SJCRH30 (cell line): ENCODE measurements around the gene CPSF4L. TPM values are rescaled to one million over a fixed set of nuclear protein-coding genes. Genes with fewer than 3 reads are reported as not detected.

Experiments used
- DNase-seq, 2 experiments: peaks; one replicate each; pipeline ENCODE4 v3.0.0-alpha.2; 2015 to 2020
- H3K27ac ChIP-seq: fragments of 250-450 bp; sonication (Bioruptor Pico); 2 replicates; pipeline ENCODE4 v1.5.1; 2020; ENCODE audit warnings: mild to moderate bottlenecking, moderate library complexity
- H3K27me3 ChIP-seq: fragments of 250-450 bp; sonication (Bioruptor Pico); 2 replicates; pipeline ENCODE4 v1.5.1; 2020; ENCODE audit warnings: mild to moderate bottlenecking, moderate library complexity
- H3K36me3 ChIP-seq: fragments of 250-450 bp; sonication (Bioruptor Pico); 2 replicates; pipeline ENCODE4 v1.5.1; 2020; ENCODE audit warnings: mild to moderate bottlenecking, moderate library complexity
- H3K4me1 ChIP-seq: fragments of 250-450 bp; sonication (Bioruptor Pico); 2 replicates; pipeline ENCODE4 v1.5.1; 2020; ENCODE audit warnings: mild to moderate bottlenecking, moderate library complexity
- H3K4me3 ChIP-seq: fragments of 250-450 bp; sonication (Bioruptor Pico); 2 replicates; pipeline ENCODE4 v1.5.1; 2020; ENCODE audit warnings: mild to moderate bottlenecking, moderate library complexity
- H3K9me3 ChIP-seq: fragments of 250-450 bp; sonication (Bioruptor Pico); replicated peaks from 2 replicates; pipeline ENCODE4 v1.5.1; 2020; ENCODE audit warnings: mild to moderate bottlenecking, moderate library complexity
- total RNA-seq: library from RNA; depleted of rRNA; stranded (reverse); fragments of >200 nt; shearing (Covaris generic); gene quantifications from 2 replicates; pipeline ENCODE4 v1.2.3, GENCODE V29; 2014

The CPSF4L gene
- total RNA-seq, 1 experiment from 2014 or later = not detected

DNA sequence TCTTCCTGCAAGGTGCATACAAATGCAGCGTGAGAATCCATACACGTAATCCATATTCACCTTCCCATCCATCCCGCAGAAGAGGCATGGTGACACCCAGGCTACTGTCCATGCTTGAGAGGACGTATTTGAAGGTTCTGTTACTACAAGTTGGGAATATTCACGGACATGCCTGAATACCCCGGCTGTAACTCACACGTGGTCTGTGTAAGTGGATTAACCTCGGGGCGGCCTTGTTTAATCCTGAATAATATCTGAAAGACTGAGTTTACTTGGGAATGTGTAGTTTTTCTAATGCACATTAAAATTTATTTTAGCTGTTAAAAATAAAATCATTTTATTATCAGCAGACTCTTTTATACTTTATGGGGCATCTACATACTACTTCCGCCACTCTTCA lies 13.1 kb downstream of the CPSF4L start:
- Histone ChIP-seq H3K27me3 (no peaks in the 10 kb centered on the region), H3K4me1 (peaks cover 4% of the 10 kb centered on the region; the same call in 1 of the 2 replicates), H3K36me3 (peaks cover 39% of the 10 kb centered on the region), H3K27ac (no peak overlapping the region), H3K9me3 (no peaks in the 10 kb centered on the region), H3K4me3 (no peak overlapping the region)
- DNase-seq = no peak

DNA sequence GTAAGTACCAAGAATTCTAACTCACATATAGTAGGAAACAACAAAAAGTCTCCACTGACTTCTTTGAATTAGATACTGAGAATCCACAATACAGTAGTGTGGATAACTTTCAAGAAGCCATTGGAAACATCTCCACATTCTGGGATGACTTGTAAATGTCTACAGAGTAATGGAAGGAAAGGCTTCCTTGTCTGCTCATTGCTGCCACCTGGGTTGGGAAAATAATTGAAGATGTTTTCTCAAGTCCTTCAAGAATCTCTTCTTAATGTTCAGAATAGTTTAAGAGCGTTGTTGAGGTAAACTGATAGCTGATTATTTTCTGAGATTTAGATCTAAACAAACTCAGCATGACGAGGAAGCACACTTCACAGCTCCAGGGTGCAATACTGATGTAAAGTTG lies 14.0 kb downstream of the CPSF4L start:
- no peak for DNase-seq

DNA sequence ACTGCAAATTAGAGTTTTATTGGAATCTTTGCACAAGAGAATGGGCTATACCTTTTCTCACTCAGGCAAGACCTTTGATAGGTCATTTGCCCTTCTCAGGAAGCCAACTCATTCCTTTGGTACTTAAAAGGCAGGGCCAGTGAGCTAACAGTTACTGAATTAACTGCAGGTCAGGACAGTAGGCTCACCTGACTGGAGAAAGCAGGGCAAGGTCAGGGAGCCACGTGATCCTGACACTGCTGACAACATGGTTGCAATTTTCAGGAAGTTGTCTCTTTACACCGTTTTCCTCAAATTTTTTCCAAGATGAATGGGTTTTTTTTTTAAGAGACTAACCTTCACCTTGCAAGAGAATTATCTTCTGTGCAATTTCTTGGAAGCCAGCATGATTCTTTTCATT lies 21.1 kb downstream of the CPSF4L start:
- peaks cover 76% of the 10 kb centered on the region for H3K36me3 ChIP-seq
- no peak overlapping the region for H3K27ac ChIP-seq

More for the DNA sequence above, 14.0 kb downstream of the CPSF4L start:
- Histone ChIP-seq H3K9me3 (no peaks in the 10 kb centered on the region), H3K4me3 (no peak overlapping the region), H3K27ac (no peak overlapping the region), H3K4me1 (peaks cover 4% of the 10 kb centered on the region; the same call in 1 of the 2 replicates), H3K36me3 (peaks cover 39% of the 10 kb centered on the region), H3K27me3 (no peaks in the 10 kb centered on the region)

DNA sequence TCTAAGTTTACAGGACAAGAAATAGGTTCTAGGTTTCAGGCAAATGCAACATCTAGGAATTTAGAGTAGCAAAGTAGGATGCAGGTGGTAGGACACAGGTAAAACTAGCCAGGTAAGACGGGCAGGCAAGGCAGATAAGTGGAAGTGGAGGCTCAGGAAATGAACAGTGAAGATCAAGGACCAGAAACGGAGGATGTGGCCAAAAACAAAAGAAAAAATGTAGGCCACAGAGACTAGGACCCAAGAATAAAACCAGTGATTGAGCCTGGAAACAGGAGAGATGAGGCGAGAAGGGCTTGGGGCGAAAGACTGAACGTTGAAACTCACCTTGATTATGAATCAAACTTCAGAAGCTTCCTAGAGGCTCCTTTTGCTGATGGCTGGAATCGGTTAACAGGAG lies 24.0 kb downstream of the CPSF4L start:
- no peak overlapping the region for H3K27ac ChIP-seq
- peaks cover 5% of the 10 kb centered on the region; the same call in 1 of the 2 replicates for H3K4me1 ChIP-seq
- no peak for DNase-seq
- no peak overlapping the region for H3K4me3 ChIP-seq
- peaks cover 68% of the 10 kb centered on the region for H3K36me3 ChIP-seq
- no peaks in the 10 kb centered on the region for H3K27me3 ChIP-seq
- no peaks in the 10 kb centered on the region for H3K9me3 ChIP-seq

More for the DNA sequence above, 21.1 kb downstream of the CPSF4L start:
- Histone ChIP-seq H3K9me3 (no peaks in the 10 kb centered on the region), H3K4me1 (0 out of 2 replicates have a peak, but pooled peaks cover 2% of the 10 kb centered on the region), H3K4me3 (no peak overlapping the region), H3K27me3 (no peaks in the 10 kb centered on the region)
- DNase-seq = no peak

DNA sequence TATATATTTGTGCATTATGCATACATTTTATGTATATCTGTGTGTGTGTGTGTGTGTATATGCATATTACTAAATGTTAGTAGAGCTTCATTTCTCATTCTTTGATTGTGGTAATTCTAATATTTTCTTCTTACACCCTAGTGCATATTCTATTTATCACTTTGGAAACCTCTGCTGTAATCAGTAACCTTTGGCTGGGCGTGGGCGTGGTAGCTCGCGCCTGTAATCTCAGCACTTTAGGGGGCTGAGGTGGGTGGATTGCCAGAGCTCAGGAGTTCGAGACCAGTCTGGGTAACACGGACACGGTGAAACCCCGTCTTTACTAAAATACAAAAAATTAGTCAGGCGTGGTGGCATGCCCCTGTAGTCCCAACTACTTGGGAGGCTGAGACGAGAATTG lies 26.9 kb downstream of the CPSF4L start:
- peaks cover 10% of the 10 kb centered on the region for H3K4me1 ChIP-seq
- H3K9me3 ChIP-seq = no peaks in the 10 kb centered on the region
- DNase-seq = no peak
- no peaks in the 10 kb centered on the region for H3K27me3 ChIP-seq
- no peak overlapping the region for H3K27ac ChIP-seq
- no peak overlapping the region for H3K4me3 ChIP-seq
- H3K36me3 ChIP-seq = peaks cover 42% of the 10 kb centered on the region

DNA sequence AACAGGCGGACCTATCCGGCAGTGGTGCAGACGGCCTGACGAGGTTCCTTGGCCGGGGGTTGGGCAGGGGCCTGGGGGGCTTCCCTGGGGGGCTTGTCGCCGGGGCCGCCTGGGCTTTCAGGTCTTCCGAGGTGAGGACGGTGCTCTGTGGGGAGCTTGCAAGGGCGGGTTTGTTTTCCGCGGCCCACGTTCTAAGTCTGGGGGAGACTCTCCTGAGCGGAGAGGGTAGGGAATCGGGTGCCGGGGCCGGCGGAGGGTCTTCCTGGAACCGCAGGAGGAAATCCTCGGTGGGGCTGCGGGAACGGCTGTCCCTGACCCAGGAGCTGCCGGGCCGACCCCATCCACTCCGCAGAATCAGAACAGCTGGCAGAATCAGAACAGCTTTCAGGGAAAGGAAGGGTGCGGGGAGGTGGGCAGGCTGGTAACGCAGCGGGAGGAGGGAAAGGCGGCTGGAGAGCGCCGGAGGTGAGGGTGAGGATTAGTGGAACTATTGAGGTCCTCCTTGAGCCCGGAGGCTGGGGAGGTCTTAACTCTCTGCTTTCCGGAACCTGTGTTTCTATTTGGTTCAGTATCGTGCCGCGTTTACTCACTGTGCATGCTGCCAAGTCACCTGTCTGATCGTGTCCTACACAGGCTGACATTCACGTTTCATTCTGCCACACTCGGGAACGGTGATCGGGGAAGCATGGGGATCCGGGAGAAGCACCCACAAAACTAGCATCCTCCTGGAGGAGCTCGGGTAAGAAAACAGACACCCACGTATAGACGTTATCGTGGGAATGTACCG lies 28.9 kb downstream of the CPSF4L start:
- peak; percentile 49 to 63 for DNase-seq
- peaks cover 25% of the 10 kb centered on the region for H3K4me1 ChIP-seq
- H3K27me3 ChIP-seq = no peaks in the 10 kb centered on the region
- H3K27ac ChIP-seq = peak overlapping the region; percentile 84
- peak overlapping the region; percentile 85 for H3K4me3 ChIP-seq
- H3K9me3 ChIP-seq = no peaks in the 10 kb centered on the region
- H3K36me3 ChIP-seq = peaks cover 31% of the 10 kb centered on the region

DNA sequence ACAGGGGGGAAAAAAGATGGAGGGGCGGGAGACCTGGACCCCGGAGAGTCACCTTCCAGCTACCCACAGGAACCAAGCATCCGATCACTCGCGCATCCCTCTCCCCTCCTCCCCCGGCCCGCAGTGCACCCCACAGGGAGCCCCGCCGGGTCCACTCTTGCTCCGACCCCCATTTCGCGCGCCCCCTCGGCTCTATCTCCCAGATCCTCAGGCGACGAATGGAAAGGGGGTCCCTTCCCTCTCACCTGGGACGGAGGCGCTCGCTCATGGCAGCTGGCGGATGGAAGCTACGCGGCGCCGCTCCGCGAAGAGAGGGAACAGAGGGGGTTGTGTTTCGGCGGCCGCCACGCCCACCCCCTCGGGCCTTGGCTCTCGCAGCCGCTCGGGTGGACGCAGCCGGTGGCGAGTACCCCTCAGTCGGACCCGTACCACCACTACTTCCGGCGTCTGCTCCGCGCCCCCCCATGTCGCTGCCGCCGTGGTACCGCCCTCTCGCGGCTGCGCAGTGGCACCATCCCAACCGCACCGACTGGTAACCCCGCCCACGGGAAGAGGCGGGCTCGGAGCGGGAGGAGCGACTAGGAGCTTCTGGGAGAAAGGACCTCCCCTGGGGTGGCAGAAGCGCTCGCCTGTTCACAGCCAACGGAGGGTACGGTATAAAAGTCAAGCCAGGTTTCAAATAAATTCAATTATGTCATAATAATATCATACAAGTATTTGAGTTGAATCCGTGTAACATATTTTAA lies 29.7 kb downstream of the CPSF4L start:
- Histone ChIP-seq H3K4me1 (peaks cover 29% of the 10 kb centered on the region), H3K36me3 (peaks cover 25% of the 10 kb centered on the region)
- DNase-seq = peak; percentile 99

DNA sequence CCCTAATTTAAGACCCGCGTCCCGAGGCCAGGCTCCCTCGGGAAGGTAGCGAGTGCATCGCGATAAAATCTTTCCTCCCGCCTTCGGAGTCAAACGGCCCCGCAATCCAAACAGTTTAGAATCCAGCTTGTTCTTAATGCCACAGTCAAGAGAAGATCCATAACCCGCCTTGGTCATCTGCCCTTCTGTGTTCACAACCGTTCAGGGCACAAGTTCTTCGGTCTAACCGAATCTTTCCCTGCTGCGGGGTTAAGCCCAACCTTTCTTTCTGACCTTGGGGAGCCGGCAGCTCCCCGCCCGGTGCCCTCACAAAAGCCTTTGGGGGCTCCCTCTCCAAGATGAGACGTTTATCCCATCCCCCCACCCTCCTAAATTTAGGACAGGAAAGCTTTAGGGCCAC lies 30.3 kb downstream of the CPSF4L start:
- Histone ChIP-seq H3K4me3 (peak overlapping the region; percentile 85), H3K9me3 (no peaks in the 10 kb centered on the region)
- DNase-seq = no peak

More for the DNA sequence above, 29.7 kb downstream of the CPSF4L start:
- Histone ChIP-seq H3K4me3 (peak overlapping the region; percentile 85), H3K27ac (peak overlapping the region; percentile 84), H3K27me3 (no peaks in the 10 kb centered on the region), H3K9me3 (no peaks in the 10 kb centered on the region)

DNA sequence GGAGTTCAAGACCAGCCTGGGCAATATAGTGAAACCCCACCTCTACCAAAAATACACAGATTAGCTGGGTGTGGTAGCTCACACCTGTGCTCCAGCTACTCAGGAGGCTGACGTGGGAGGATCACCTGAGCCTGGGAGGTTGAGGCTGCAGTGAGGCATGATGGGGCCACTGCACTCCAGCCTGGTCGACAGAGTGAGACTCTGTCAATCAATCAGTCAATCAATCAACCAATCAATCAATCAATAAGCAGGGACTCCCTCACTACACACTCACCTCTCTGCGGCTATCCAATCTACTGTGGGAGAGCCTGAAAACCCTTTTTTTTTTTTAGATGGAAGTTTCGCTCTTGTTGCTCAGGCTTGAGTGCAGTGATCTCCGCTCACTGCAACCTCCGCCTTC lies 31.6 kb downstream of the CPSF4L start:
- Histone ChIP-seq H3K4me1 (peaks cover 38% of the 10 kb centered on the region), H3K9me3 (no peaks in the 10 kb centered on the region), H3K27me3 (no peaks in the 10 kb centered on the region), H3K27ac (no peak overlapping the region), H3K4me3 (no peak overlapping the region), H3K36me3 (peaks cover 22% of the 10 kb centered on the region)
- DNase-seq = no peak

More for the DNA sequence above, 30.3 kb downstream of the CPSF4L start:
- no peaks in the 10 kb centered on the region for H3K27me3 ChIP-seq
- peaks cover 26% of the 10 kb centered on the region for H3K36me3 ChIP-seq
- peak overlapping the region; percentile 84 for H3K27ac ChIP-seq
- peaks cover 35% of the 10 kb centered on the region for H3K4me1 ChIP-seq

DNA sequence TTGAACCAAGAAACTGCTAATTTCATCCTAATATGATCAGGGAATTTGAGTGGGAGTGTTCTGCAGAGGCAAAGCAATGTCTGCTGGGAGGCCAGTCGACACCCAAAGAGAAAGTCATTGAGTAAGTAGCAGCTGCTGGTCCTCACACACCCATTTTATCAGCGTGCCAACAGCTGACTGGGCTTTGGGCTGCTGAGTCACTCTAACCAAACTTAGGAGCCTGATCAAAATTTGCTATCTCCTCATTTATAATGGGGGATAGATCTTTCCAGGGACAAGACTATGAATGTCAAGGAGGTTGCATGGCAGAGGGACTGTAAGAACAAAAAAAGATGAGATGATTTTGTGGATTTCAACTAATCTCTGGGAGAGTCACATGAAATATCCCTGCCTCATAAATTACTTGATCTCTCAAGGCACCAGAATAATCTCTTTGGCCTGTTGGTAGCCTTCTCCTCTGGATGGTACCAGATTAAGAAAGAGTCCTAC lies 32.9 kb downstream of the CPSF4L start:
- peak overlapping the region; percentile 71 for H3K27ac ChIP-seq
- H3K27me3 ChIP-seq = no peaks in the 10 kb centered on the region
- peaks cover 38% of the 10 kb centered on the region for H3K4me1 ChIP-seq
- H3K9me3 ChIP-seq = no peaks in the 10 kb centered on the region
- peak; percentile 87 to 91 for DNase-seq
- no peak overlapping the region for H3K4me3 ChIP-seq
- H3K36me3 ChIP-seq = peaks cover 19% of the 10 kb centered on the region

DNA sequence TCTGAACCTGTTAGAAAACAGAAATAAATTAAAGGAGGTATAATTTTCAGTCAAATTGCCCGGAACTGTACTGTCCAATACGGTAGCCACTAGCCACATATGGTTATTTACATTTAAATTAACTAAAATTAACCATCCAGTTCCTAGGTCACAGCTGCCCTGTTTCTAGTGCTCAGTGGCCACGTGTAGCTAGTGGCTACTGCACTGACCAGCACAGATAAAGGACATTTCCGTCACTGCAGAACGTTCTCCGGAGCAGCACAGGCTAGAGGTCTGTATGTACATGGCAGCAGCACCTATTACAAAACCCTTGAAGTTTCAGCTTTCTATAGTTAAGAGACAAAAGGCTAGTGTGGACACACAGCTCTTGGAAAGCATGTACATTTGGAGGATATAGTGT lies 33.7 kb downstream of the CPSF4L start:
- Histone ChIP-seq H3K27me3 (no peaks in the 10 kb centered on the region), H3K4me3 (no peak overlapping the region), H3K4me1 (peaks cover 36% of the 10 kb centered on the region), H3K36me3 (peaks cover 26% of the 10 kb centered on the region), H3K9me3 (no peaks in the 10 kb centered on the region), H3K27ac (peak overlapping the region; percentile 71)
- DNase-seq = no peak

DNA sequence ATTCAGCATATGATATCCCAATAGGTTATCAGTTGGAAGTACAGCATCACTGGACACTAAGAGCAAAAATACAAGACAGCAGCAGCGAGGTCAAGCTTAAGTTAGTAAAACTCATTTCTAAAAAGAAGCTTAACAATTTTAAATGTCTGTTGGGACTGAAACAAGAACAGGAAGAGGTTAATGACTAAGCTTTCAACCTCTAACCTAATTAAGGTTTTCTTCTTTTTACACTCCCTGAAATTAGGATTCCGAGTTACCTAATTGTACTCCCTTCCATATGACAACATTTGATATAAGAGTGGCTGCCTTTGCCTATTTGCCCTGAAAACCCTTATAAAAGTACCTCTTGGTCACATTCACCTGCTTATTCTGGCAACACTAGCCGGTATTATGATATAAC lies 34.3 kb downstream of the CPSF4L start:
- Histone ChIP-seq H3K4me1 (peaks cover 36% of the 10 kb centered on the region), H3K36me3 (peaks cover 26% of the 10 kb centered on the region), H3K27me3 (no peaks in the 10 kb centered on the region), H3K9me3 (no peaks in the 10 kb centered on the region), H3K4me3 (no peak overlapping the region), H3K27ac (no peak overlapping the region)
- no peak for DNase-seq

DNA sequence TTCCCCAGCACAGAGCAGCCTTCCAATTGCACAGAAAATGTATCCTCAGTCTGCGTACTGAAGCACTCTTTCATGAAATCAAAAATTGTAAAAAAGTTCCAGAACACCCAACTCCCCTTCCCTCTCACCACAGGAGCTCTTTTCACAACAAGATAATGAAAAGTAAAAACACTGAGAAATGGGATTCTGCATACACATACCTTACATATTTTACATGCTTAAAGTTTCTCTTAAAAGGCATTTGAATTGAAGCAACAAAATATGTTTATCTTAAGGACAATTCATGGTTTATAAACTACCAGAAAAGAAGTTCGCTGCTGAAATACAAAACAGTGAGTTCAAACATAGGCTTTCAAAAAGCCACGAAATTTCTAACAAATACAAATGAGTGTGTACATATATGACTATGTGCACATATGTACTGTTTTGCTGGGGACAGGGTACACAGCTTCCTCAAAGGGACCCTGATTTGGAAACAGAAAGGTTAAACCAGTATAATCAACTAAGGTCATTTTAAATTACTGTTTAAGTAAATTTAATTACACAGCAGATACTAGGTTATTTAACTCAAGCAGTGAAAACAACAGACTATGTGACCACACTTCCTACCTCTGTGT lies 35.0 kb downstream of the CPSF4L start:
- no peaks in the 10 kb centered on the region for H3K27me3 ChIP-seq
- no peak for DNase-seq
- no peak overlapping the region for H3K27ac ChIP-seq
- H3K4me1 ChIP-seq = peaks cover 36% of the 10 kb centered on the region
- H3K4me3 ChIP-seq = no peak overlapping the region
- no peaks in the 10 kb centered on the region for H3K9me3 ChIP-seq
- peaks cover 26% of the 10 kb centered on the region for H3K36me3 ChIP-seq

DNA sequence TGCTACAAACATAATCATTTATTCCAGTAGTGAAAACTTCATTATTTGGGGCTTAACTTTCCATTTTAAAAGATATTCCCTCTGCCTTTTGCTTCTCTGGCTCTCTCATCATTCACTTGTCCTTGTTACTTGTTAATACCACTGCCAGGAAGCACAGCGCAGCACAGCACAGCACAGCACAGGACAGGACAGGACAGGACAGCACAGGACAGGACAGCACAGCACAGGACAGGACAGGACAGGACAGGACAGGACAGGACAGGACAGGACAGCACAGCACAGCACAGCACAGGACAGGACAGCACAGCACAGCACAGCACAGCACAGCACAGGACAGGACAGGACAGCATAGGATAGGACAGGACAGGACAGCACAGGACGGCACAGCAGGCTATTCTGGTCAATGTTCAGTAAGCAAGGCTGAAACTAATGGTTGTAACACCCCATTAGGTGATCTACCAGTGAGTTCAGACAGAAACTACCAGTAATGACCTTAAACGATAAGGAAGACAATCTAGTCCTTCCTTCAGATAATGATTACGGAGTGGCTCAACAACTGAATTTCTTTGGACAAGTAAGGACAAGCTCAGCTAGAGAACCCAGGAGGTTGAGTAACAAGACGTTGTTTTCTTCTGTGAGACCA lies 36.9 kb downstream of the CPSF4L start:
- Histone ChIP-seq H3K36me3 (peaks cover 38% of the 10 kb centered on the region), H3K9me3 (no peaks in the 10 kb centered on the region), H3K4me3 (no peak overlapping the region), H3K27ac (no peak overlapping the region), H3K4me1 (peaks cover 30% of the 10 kb centered on the region), H3K27me3 (no peaks in the 10 kb centered on the region)
- DNase-seq = no peak
